HG02623 (cell line): Measurements from ENCODE around the gene KRTAP5-3.
"Not testable (repeated sequence)": the region's sequence is repeated elsewhere in the genome, so short reads cannot be mapped to it uniquely, and the experiment has no call there.

Experiments
- ATAC-seq: cut with Tn5 transposase; IDR thresholded peaks from one replicate; pipeline ENCODE4 v1.9.1; 2021; ENCODE audit warnings: moderate library complexity; ENCODE audit not compliant: unreplicated experiment

Gene KRTAP5-3

GRCh38 chr11:1622086-1622485 lies 13.8 kb upstream of the KRTAP5-3 start, which contains the start of gene KRTAP5-4:
TSS of gene KRTAP5-4 (minus strand) at chr11:1622138. CDS start at chr11:1622093, 45 bp downstream.
- ATAC-seq = no peak

GRCh38 chr11:1619449-1619848 lies 11.2 kb upstream of the KRTAP5-3 start:
- ATAC-seq = no peak

- ATAC-seq = no peak
Measured at GRCh38 chr11:1618231-1618630, 10.0 kb upstream of the KRTAP5-3 start.

- not testable (repeated sequence) for ATAC-seq
Measured at GRCh38 chr11:1607901-1608300, 362 bp downstream of the KRTAP5-3 start.

- ATAC-seq = not testable (repeated sequence)
Measured at GRCh38 chr11:1607156-1607845, 962 bp downstream of the KRTAP5-3 start.

GRCh38 chr11:1605923-1606322 lies 2.3 kb downstream of the KRTAP5-3 start:
- ATAC-seq = not testable (repeated sequence)

GRCh38 chr11:1604711-1605110 lies 3.6 kb downstream of the KRTAP5-3 start:
- no peak for ATAC-seq

- ATAC-seq = no peak
Measured at GRCh38 chr11:1604181-1604580, 4.1 kb downstream of the KRTAP5-3 start.

GRCh38 chr11:1603629-1604028 lies 4.6 kb downstream of the KRTAP5-3 start:
- no peak for ATAC-seq

GRCh38 chr11:1601663-1602062 lies 6.6 kb downstream of the KRTAP5-3 start:
- ATAC-seq = not testable (repeated sequence)

- ATAC-seq = no peak
Measured at GRCh38 chr11:1600626-1601025, 7.6 kb downstream of the KRTAP5-3 start.

- ATAC-seq = no peak
Measured at GRCh38 chr11:1598816-1599215, 9.4 kb downstream of the KRTAP5-3 start.

GRCh38 chr11:1598406-1598805 lies 9.9 kb downstream of the KRTAP5-3 start:
- not testable (repeated sequence) for ATAC-seq

- ATAC-seq = no peak
Measured at GRCh38 chr11:1597994-1598380, 10.3 kb downstream of the KRTAP5-3 start, which contains the start of gene KRTAP5-2. TSS of gene KRTAP5-2 (minus strand) at chr11:1598294. CDS start at chr11:1598250, 44 bp downstream.

- no peak for ATAC-seq
Measured at GRCh38 chr11:1597331-1597993, 10.8 kb downstream of the KRTAP5-3 start.

- not testable (repeated sequence) for ATAC-seq
Measured at GRCh38 chr11:1596576-1597121, 11.6 kb downstream of the KRTAP5-3 start.

GRCh38 chr11:1595994-1596575 lies 12.2 kb downstream of the KRTAP5-3 start:
- not testable (repeated sequence) for ATAC-seq

- ATAC-seq = no peak
Measured at GRCh38 chr11:1592628-1593027, 15.6 kb downstream of the KRTAP5-3 start.

GRCh38 chr11:1589996-1590395 lies 18.3 kb downstream of the KRTAP5-3 start:
- ATAC-seq = no peak

- ATAC-seq = not testable (repeated sequence)
Measured at GRCh38 chr11:1589191-1589963, 18.9 kb downstream of the KRTAP5-3 start.

GRCh38 chr11:1586699-1587098 lies 21.6 kb downstream of the KRTAP5-3 start:
- ATAC-seq = no peak
